Occipital lobe (tissue), 2 donors: Measurements from ENCODE around the gene SPOCK1. TPM values are rescaled to one million over a fixed set of nuclear protein-coding genes. Genes with fewer than 3 reads are reported as not detected.
"Not testable (repeated sequence)": the region's sequence is repeated elsewhere in the genome, so short reads cannot be mapped to it uniquely, and the experiment has no call there.

Source experiments
- DNase-seq: peaks from one replicate; lab custom pipeline; 2025; lab: John Stamatoyannopoulos, UW
- total RNA-seq: library from RNA; depleted of rRNA; stranded (reverse); fragments of >200 nt; gene quantifications from one replicate; pipeline ENCODE4 v1.2.3, GENCODE V29; 2014

Gene SPOCK1
- total RNA-seq, 1 donor from 2014 or later, result 36.7 TPM

DNA sequence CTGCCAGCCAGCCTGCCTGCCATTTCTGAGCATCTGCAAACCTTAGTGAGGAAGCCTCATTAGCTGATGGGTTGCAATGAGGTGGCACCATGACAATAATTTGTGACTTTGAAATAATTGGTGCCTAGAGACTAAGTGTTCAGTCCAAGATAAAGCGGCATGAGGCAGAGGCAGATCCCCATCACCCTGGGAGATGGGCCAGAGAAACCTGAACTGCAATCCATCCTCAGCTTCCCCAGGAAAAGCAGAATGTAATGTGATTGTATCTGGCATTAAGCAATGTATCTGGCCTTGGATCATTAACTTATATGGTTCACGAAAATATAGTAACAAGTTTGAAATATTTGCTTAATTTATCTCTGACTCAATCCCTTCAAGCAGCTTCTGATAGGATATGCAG is 101.0 kb downstream of the SPOCK1 start:
- no peak for DNase-seq

- DNase-seq, result no peak
Measured at GRCh38 chr5:137395011-137395755, 103.9 kb downstream of the SPOCK1 start.

DNA sequence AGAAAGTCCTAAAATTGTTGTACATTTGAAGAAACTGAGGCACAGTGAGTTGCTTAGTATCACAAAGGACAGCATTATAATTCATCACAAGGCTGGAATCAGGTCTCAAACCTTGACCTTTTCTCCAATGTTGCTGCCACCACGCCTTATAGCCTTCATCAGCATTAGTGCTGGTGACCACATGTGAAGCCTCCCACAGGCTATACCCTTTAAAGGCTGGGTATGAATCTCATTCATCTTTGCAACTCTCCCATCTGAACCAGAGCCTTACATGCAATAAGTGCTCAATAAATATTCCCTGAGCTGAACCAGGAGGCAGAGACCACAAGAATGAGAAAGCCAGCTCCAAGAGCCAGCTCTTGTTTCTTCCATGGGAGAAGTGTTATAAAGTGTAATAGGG is 104.7 kb downstream of the SPOCK1 start:
- DNase-seq, result no peak

DNA sequence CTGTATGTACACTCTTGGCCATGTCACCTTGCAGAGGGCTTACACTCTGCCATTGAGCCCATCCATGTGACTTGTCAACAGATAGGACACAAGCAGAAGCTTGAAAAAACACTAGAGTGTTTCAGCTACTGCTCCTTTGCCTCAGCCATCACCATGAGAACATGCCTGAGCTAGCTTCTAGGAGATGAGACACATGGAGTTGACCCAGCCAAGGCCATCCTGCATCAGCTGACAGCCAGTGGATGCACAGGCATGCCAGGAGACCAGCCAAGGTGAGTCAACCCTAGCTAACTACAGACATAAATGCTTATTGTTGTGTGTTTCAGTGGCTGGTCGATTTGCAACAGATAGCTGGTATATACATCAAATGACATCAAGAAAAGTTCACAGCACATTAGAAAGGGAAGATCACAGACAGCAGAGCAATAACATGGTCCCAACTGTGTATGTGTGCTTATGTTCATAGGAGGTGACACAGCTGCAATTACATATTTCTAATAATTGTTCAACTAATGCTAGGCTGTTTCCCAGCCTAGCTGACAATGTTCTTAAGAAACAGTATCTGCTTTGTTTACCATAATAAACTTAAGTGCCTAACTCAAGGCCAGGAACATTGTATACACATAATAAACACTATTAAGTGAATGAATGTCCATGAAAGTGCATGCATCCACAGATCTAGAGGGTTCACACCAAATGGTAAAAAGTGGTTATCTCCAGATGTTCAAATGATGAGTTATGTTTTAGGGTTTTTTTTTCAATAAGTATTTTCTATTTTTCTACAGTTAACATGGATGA is 105.7 kb downstream of the SPOCK1 start:
- DNase-seq, result no peak

DNA sequence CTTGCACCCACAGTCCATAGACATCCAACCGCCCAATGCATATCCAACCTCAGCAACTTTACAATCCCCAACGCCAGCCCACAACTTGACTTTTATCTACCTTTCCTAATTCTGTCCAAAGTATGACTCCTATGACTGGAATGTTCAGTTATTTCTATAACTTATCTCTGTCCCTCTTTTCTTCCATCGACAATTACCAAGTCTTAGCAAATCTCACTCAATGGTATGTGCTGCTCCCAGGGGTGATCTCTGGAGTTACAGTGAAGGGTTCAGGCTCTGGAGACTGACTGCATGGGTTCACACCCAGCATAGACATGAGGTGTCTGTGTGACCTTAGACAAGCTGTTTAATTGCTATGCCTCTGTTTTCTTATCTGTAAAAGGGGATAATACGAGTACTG is 106.9 kb downstream of the SPOCK1 start:
- DNase-seq, result no peak

DNA sequence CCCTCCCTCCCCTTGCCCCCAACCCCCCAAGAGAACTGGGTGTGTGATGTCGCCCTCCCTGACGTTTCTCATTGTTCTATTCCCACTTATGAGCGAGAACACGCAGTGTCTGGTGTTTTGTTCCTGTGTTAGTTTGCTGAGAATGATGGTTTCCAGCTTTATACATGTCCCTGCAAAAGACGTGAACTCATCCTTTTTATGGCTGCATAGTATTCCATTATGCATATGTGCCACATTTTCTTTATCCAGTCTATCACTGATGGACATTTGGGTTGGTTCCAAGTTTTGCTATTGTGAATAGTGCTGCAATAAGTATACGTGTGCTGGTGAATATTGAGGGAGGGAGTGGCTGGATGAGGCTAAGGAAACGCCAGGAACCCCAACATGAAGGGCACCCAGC is 108.1 kb downstream of the SPOCK1 start:
- DNase-seq, result not testable (repeated sequence)

GRCh38 chr5:137389042-137389441 is 110.1 kb downstream of the SPOCK1 start:
- no peak for DNase-seq

DNA sequence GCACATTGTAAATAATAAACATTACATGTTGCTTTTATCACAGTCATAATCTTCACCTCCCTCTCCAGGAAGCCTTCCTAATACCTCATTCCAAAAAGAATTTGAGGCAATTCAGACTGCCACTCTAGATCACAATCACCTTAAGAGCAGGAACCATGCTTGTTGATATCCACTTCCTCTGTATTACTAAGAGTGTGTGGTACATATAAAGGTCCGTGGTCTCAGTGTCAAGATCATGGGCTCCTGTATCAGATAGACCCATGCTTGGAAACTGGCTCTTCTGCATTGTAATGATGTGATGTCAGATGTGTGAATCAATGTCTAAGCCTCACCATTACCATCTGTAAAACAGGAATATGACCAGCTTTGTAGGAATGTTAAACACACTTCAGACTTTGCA is 114.1 kb downstream of the SPOCK1 start:
- no peak for DNase-seq

DNA sequence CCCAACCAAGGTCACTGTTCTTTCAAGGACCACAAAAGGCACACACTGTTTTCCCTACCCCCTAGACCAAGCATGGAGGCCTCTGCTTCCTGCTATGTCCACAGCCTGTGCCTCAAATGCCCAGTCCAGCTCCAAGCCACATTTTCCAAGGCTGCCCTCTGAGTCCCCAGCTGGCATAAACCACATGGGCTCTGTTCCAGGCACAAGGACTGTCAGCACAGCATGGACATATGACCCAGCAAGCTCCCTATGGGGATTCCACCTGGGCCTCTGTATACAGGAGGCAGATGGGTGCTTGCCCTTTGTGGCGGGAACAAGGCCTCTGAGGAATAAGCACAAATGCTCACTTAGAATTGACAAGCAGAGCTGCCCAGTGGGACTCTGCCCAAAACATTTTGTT is 115.2 kb downstream of the SPOCK1 start:
- no peak for DNase-seq

DNA sequence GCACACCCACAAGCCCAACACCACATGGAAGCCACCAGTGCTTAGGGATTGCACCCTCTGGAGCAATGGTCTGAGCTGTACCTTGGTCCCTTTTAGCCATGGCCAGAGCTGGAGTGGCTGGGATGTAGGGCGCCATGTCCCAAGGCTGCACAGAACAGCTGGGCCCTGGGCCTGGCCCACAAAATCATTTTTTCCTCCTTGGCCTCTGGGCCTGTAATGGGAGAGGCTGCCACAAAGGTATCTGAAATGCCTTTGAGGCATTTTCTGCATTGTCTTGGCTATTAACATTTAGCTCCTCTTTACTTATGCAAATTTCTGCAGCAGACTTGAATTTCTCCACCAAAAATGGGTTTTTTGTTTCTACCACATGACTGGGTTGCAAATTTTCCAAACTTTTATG is 117.6 kb downstream of the SPOCK1 start:
- DNase-seq, result no peak

GRCh38 chr5:137379555-137380286 is 119.4 kb downstream of the SPOCK1 start:
- DNase-seq, result no peak

- no peak for DNase-seq
Measured at GRCh38 chr5:137375741-137376526, 123.2 kb downstream of the SPOCK1 start.

- no peak for DNase-seq
Measured at GRCh38 chr5:137374110-137374714, 124.9 kb downstream of the SPOCK1 start.

GRCh38 chr5:137372773-137373160 is 126.4 kb downstream of the SPOCK1 start:
- DNase-seq, result no peak

GRCh38 chr5:137372016-137372772 is 126.9 kb downstream of the SPOCK1 start:
- no peak for DNase-seq

DNA sequence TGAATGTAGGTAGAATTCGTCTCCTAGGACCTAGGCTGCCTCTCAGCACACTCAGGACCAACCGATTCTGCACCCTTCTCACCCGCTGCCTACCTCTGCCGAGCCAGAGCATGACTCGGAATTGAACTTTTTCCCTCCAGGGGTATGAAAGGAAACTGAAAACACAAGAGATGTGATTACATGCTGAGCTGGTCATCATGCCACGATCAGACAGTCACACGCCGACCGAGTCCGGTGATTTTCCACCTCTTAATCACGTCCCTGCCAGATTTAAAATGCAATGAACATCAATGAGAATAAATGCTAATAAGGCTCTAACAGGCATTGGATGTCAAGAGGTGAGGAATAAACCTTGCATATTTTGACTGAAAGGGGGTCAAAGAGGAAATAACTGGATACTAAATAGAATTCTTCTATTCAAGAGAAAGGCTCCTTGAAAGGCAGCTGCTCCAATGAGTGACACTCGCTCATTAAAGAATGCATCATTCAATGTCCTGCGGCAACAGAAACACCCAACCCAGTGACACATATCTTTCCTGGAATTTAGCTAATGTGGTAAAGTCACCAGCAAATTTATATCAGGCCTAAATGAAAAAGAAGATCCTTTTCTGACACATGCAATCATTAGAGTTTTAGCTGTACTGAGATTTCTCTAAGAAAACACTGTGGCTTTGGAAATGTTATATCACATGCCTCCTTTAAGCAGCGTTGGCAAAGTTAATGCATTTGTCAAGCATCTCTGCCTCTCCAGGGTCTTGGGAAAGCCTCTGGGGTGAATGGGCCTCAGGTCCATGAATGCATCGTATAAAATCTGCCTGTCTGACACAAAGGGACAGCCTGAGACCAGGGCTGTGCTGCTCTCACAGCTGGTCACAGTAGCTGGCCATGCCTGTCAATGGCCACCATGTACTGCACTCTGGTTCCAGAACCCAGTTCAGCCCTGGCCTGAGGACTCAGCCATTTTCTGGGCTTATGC is 128.7 kb downstream of the SPOCK1 start:
- no peak for DNase-seq

DNA sequence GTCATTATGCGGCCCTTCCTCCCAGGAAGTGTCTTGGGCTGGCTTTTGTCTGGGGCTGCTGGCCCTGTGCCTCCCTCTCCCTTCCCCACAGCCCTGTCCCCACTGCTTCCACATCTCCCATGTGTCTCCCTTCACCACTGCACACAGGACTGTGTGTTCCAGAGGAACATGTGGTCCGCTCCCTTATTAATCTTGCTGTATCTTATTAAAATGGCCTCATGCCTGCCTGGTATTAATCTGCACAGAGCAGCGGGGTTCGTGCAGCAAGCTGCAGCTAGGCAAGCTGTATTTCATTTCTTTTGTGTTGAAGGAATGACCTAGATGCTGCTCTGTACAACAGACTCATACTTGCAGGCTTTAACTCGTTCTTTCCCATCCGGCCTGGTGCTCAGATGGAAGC is 130.5 kb downstream of the SPOCK1 start:
- DNase-seq, result no peak

DNA sequence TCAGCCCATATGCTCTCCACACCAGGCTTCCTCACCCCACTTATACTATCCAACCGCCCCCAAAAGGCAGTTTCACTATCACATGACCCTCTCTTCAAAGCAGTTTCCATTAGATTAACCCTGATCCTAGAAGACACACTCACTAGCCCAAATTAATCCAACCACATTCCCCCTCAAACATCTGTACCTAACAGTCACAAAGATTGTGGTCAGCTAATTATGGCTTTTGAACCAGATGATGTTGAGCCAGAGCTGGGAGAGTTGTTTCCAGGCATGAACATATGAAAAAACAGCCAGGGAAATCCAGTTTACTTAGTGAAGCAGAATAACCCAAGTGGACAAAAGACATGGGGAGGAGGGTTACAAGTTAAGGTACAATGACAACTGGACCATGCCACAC is 131.2 kb downstream of the SPOCK1 start:
- no peak for DNase-seq

DNA sequence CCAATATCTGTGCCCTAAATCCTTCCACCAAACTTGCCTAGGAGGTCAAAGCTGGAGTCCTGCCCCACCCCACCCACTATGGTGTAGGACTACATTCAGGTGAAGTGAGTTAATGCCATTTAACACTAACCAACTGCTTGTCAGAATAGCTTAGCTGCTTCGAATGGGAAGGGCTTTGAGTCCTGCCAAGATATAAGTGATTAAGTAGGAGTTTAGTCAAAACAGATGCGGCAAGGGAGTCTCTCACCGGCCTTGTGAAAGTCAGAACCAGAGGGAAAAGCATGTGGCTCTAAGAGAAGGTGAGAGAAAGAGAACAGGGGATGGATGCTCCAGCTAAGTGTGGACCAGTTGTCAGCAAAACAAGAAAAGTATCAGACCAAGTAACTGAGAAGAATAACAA is 132.6 kb downstream of the SPOCK1 start:
- no peak for DNase-seq
